Measurements from ENCODE around the gene TEAD1. TPM values are rescaled to one million over a fixed set of nuclear protein-coding genes. Genes with fewer than 3 reads are reported as not detected.

The TEAD1 gene
- total RNA-seq, 1 donor from 2014 or later = 88.1 TPM

- TF ChIP-seq CTCF (IDR thresholded peaks at IDR 0.05; ENCODE audit: insufficient read depth, low read length, poor library complexity, severe bottlenecking) = no peak
Observed at GRCh38 chr11:12962306-12962705, 288.1 kb downstream of the TEAD1 start.

GRCh38 chr11:12963051-12963450 lies 288.8 kb downstream of the TEAD1 start:
- Histone ChIP-seq H3K36me3 (ENCODE audit: control insufficient read depth, insufficient read depth, low read length) (no peaks in the 10 kb centered on the region), H3K27me3 (ENCODE audit: control insufficient read depth, insufficient read depth, low read length) (no peaks in the 10 kb centered on the region), H3K4me3 (ENCODE audit: low read depth, low read length) (no peak overlapping the region)
- TF ChIP-seq CTCF (IDR thresholded peaks at IDR 0.05; ENCODE audit: insufficient read depth, low read length, poor library complexity, severe bottlenecking) = no peak
- DNase-seq (ENCODE audit: low read depth) = no peak

More at GRCh38 chr11:12962306-12962705, 288.1 kb downstream of the TEAD1 start:
- no peaks in the 10 kb centered on the region for H3K27me3 ChIP-seq (ENCODE audit: control insufficient read depth, insufficient read depth, low read length)
- DNase-seq (ENCODE audit: low read depth) = no peak
- H3K4me3 ChIP-seq (ENCODE audit: low read depth, low read length) = no peak overlapping the region
- H3K36me3 ChIP-seq (ENCODE audit: control insufficient read depth, insufficient read depth, low read length) = no peaks in the 10 kb centered on the region

GRCh38 chr11:12963792-12964536 lies 289.7 kb downstream of the TEAD1 start:
- H3K36me3 ChIP-seq (ENCODE audit: control insufficient read depth, insufficient read depth, low read length) = no peaks in the 10 kb centered on the region
- peak; percentile 78 for TF ChIP-seq CTCF (IDR thresholded peaks at IDR 0.05; ENCODE audit: insufficient read depth, low read length, poor library complexity, severe bottlenecking)
- no peaks in the 10 kb centered on the region for H3K27me3 ChIP-seq (ENCODE audit: control insufficient read depth, insufficient read depth, low read length)
- no peak for DNase-seq (ENCODE audit: low read depth)
- H3K4me3 ChIP-seq (ENCODE audit: low read depth, low read length) = no peak overlapping the region

GRCh38 chr11:12964650-12965049 lies 290.4 kb downstream of the TEAD1 start:
- Histone ChIP-seq H3K27me3 (ENCODE audit: control insufficient read depth, insufficient read depth, low read length) (no peaks in the 10 kb centered on the region), H3K4me3 (ENCODE audit: low read depth, low read length) (no peak overlapping the region), H3K36me3 (ENCODE audit: control insufficient read depth, insufficient read depth, low read length) (no peaks in the 10 kb centered on the region)
- TF ChIP-seq CTCF (IDR thresholded peaks at IDR 0.05; ENCODE audit: insufficient read depth, low read length, poor library complexity, severe bottlenecking) = no peak
- no peak for DNase-seq (ENCODE audit: low read depth)

GRCh38 chr11:12966002-12966401 lies 291.8 kb downstream of the TEAD1 start:
- Histone ChIP-seq H3K27me3 (ENCODE audit: control insufficient read depth, insufficient read depth, low read length) (no peaks in the 10 kb centered on the region), H3K4me3 (ENCODE audit: low read depth, low read length) (no peak overlapping the region), H3K36me3 (ENCODE audit: control insufficient read depth, insufficient read depth, low read length) (no peaks in the 10 kb centered on the region)
- no peak for TF ChIP-seq CTCF (IDR thresholded peaks at IDR 0.05; ENCODE audit: insufficient read depth, low read length, poor library complexity, severe bottlenecking)
- no peak for DNase-seq (ENCODE audit: low read depth)

- no peak for TF ChIP-seq CTCF (IDR thresholded peaks at IDR 0.05; ENCODE audit: insufficient read depth, low read length, poor library complexity, severe bottlenecking)
- Histone ChIP-seq H3K36me3 (ENCODE audit: control insufficient read depth, insufficient read depth, low read length) (no peaks in the 10 kb centered on the region), H3K4me3 (ENCODE audit: low read depth, low read length) (no peak overlapping the region), H3K27me3 (ENCODE audit: control insufficient read depth, insufficient read depth, low read length) (no peaks in the 10 kb centered on the region)
- DNase-seq (ENCODE audit: low read depth) = no peak
Observed at GRCh38 chr11:12968101-12968500, 293.9 kb downstream of the TEAD1 start.
